ENCODE measurements around the gene INPP4B. TPM values are rescaled to one million over a fixed set of nuclear protein-coding genes. Genes with fewer than 3 reads are reported as not detected.

Gene INPP4B
- total RNA-seq, 1 experiment from 2014 or later = 53.7 TPM

- Histone ChIP-seq H3K9me2 (ENCODE audit: insufficient read depth) (no peaks in the 10 kb centered on the region), H3K4me3 (no peak overlapping the region), H3K9me3 (ENCODE audit: insufficient read depth, low read depth) (no peaks in the 10 kb centered on the region), H2AFZ (no peak overlapping the region), H3K27me3 (ENCODE audit: insufficient read depth, low read depth) (no peaks in the 10 kb centered on the region), H3K36me3 (ENCODE audit: low read depth) (no peaks in the 10 kb centered on the region), H4K20me1 (ENCODE audit: insufficient read depth) (no peaks in the 10 kb centered on the region), H3K79me2 (ENCODE audit: low read depth) (no peaks in the 10 kb centered on the region), H3K4me1 (replicated peaks; ENCODE audit: insufficient read depth) (no peaks in the 10 kb centered on the region), H3K27ac (no peak overlapping the region), H3K4me2 (no peak overlapping the region), H3F3A (ENCODE audit: insufficient read depth, low read depth) (no peaks in the 10 kb centered on the region; the same call in 1 of the 2 replicates)
- POLR2A ChIA-PET (ENCODE audit: unreplicated experiment) = no interaction called here
- intact Hi-C loops (cut with micrococcal nuclease; ENCODE audit: unreplicated experiment) = no loop called here
- CTCF ChIA-PET = no interaction called here
- BruUV-seq (replicated peaks) = no TSS peak
- no peak for DNase-seq
- TF ChIP-seq EZH2 (IDR thresholded peaks at IDR 0.05; ENCODE audit: low read depth) = no peak
- TF ChIP-seq, protein P1, sequence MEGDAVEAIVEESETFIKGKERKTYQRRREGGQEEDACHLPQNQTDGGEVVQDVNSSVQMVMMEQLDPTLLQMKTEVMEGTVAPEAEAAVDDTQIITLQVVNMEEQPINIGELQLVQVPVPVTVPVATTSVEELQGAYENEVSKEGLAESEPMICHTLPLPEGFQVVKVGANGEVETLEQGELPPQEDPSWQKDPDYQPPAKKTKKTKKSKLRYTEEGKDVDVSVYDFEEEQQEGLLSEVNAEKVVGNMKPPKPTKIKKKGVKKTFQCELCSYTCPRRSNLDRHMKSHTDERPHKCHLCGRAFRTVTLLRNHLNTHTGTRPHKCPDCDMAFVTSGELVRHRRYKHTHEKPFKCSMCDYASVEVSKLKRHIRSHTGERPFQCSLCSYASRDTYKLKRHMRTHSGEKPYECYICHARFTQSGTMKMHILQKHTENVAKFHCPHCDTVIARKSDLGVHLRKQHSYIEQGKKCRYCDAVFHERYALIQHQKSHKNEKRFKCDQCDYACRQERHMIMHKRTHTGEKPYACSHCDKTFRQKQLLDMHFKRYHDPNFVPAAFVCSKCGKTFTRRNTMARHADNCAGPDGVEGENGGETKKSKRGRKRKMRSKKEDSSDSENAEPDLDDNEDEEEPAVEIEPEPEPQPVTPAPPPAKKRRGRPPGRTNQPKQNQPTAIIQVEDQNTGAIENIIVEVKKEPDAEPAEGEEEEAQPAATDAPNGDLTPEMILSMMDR (conservative IDR thresholded peaks at IDR 0.05) = no peak
Measured at GRCh38 chr4:142161086-142161485, 685.0 kb downstream of the INPP4B start.

DNA sequence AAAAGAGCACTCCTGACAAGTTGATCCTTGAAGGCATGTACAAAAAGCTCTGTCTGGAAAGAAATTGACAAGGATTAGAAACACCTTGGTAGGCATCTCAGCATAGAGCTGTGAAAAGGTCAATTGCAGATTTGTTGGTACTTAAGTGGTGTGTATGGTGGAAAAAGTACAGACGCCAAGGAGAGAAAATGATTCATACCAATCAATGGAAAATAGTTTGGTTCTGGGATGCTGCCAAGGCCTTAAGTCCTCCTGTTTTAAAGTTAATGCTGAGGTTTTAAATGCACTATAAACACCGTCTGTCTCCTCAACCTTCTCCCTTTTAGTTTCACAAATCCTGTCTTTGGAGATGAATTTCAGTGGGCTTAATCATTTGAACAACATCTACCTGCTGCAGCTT is 685.6 kb downstream of the INPP4B start:
- no peak overlapping the region for H2AFZ ChIP-seq
- ChIA-PET CTCF (no interaction called here), POLR2A (ENCODE audit: unreplicated experiment) (no interaction called here)
- H3K9me2 ChIP-seq (ENCODE audit: insufficient read depth) = no peaks in the 10 kb centered on the region
- intact Hi-C loops (cut with micrococcal nuclease; ENCODE audit: unreplicated experiment) = no loop called here
- H3K27ac ChIP-seq = no peak overlapping the region
- no peaks in the 10 kb centered on the region for H3K27me3 ChIP-seq (ENCODE audit: insufficient read depth, low read depth)
- H3K9me3 ChIP-seq (ENCODE audit: insufficient read depth, low read depth) = no peaks in the 10 kb centered on the region
- H3K79me2 ChIP-seq (ENCODE audit: low read depth) = no peaks in the 10 kb centered on the region
- no peaks in the 10 kb centered on the region for H3K36me3 ChIP-seq (ENCODE audit: low read depth)
- no TSS peak for BruUV-seq (replicated peaks)
- no peak overlapping the region for H3K4me3 ChIP-seq
- no peaks in the 10 kb centered on the region for H4K20me1 ChIP-seq (ENCODE audit: insufficient read depth)
- H3F3A ChIP-seq (ENCODE audit: insufficient read depth, low read depth) = no peaks in the 10 kb centered on the region; the same call in 1 of the 2 replicates
- no peak for DNase-seq
- no peak for TF ChIP-seq EZH2 (IDR thresholded peaks at IDR 0.05; ENCODE audit: low read depth)
- TF ChIP-seq, protein P1 (conservative IDR thresholded peaks at IDR 0.05) = no peak
- H3K4me2 ChIP-seq = no peak overlapping the region
- H3K4me1 ChIP-seq (replicated peaks; ENCODE audit: insufficient read depth) = no peaks in the 10 kb centered on the region

GRCh38 chr4:142158980-142159379 is 687.1 kb downstream of the INPP4B start:
- no peaks in the 10 kb centered on the region for H3K36me3 ChIP-seq (ENCODE audit: low read depth)
- H3F3A ChIP-seq (ENCODE audit: insufficient read depth, low read depth) = no peaks in the 10 kb centered on the region; the same call in 1 of the 2 replicates
- ChIA-PET POLR2A (ENCODE audit: unreplicated experiment) (interaction anchor here (0.7 kb wide), 1 partner anchor 378 kb away, joined by 16 read pairs; no protein-coding TSS in a partner anchor), CTCF (no interaction called here)
- H3K4me3 ChIP-seq = no peak overlapping the region
- no peaks in the 10 kb centered on the region for H4K20me1 ChIP-seq (ENCODE audit: insufficient read depth)
- H3K4me1 ChIP-seq (replicated peaks; ENCODE audit: insufficient read depth) = no peaks in the 10 kb centered on the region
- no peak for TF ChIP-seq EZH2 (IDR thresholded peaks at IDR 0.05; ENCODE audit: low read depth)
- TF ChIP-seq, protein P1 (conservative IDR thresholded peaks at IDR 0.05) = no peak
- intact Hi-C loops (cut with micrococcal nuclease; ENCODE audit: unreplicated experiment) = no loop called here
- H3K9me2 ChIP-seq (ENCODE audit: insufficient read depth) = no peaks in the 10 kb centered on the region
- H3K27ac ChIP-seq = no peak overlapping the region
- H2AFZ ChIP-seq = no peak overlapping the region
- no peak overlapping the region for H3K4me2 ChIP-seq
- no peaks in the 10 kb centered on the region for H3K27me3 ChIP-seq (ENCODE audit: insufficient read depth, low read depth)
- no peaks in the 10 kb centered on the region for H3K9me3 ChIP-seq (ENCODE audit: insufficient read depth, low read depth)
- no TSS peak for BruUV-seq (replicated peaks)
- H3K79me2 ChIP-seq (ENCODE audit: low read depth) = no peaks in the 10 kb centered on the region
- DNase-seq = no peak
